MM.1S (cell line): Measurements from ENCODE around the gene KIF25.

ENCODE experiments used
- DNase-seq: peaks from one replicate; pipeline ENCODE4 v3.0.0-alpha.2; 2015
- H2AFZ ChIP-seq: fragments of 300-600 bp; sonication (generic); 2 replicates; pipeline ENCODE4 v1.6.0; 2016; ENCODE audit warnings: antibody characterized with exemption, low read length
- H3F3A ChIP-seq: fragments of 300-600 bp; sonication (generic); 2 replicates; pipeline ENCODE4 v1.6.1; 2016; ENCODE audit warnings: mild to moderate bottlenecking, antibody characterized with exemption, low read length, moderate library complexity, mixed read lengths; ENCODE audit not compliant: insufficient read depth
- H3K27ac ChIP-seq: fragments of 300-600 bp; sonication (generic); 2 replicates; pipeline ENCODE4 v1.5.1; 2016; ENCODE audit warnings: mild to moderate bottlenecking, low read length
- H3K27me3 ChIP-seq: fragments of 300-600 bp; sonication (generic); replicated peaks from 2 replicates; pipeline ENCODE4 v1.6.0; 2016; ENCODE audit warnings: low read length; ENCODE audit not compliant: insufficient read depth
- H3K36me3 ChIP-seq: fragments of 300-600 bp; sonication (generic); replicated peaks from 2 replicates; pipeline ENCODE4 v1.6.1; 2016; ENCODE audit warnings: mild to moderate bottlenecking, low read length, mixed read lengths; ENCODE audit not compliant: insufficient read depth
- H3K4me1 ChIP-seq: fragments of 300-600 bp; sonication (generic); 2 replicates; pipeline ENCODE4 v1.6.1; 2016; ENCODE audit warnings: low read length, mixed read lengths
- H3K4me2 ChIP-seq: fragments of 300-600 bp; sonication (generic); 2 replicates; pipeline ENCODE4 v1.6.0; 2016; ENCODE audit warnings: low read depth, low read length
- H3K4me3 ChIP-seq: fragments of 300-600 bp; sonication (generic); 2 replicates; pipeline ENCODE4 v1.5.1; 2016; ENCODE audit warnings: low read length, mixed read lengths
- H3K79me2 ChIP-seq: fragments of 300-600 bp; sonication (generic); 2 replicates; pipeline ENCODE4 v1.6.1; 2016; ENCODE audit warnings: mixed run types, low read length, mixed read lengths
- H3K9ac ChIP-seq: fragments of 300-600 bp; sonication (generic); 2 replicates; pipeline ENCODE4 v1.6.1; 2016; ENCODE audit warnings: low read length, mixed read lengths
- H3K9me2 ChIP-seq: fragments of 300-600 bp; sonication (generic); replicated peaks from 2 replicates; pipeline ENCODE4 v1.6.1; 2016; ENCODE audit warnings: mild to moderate bottlenecking, low read length, mixed read lengths; ENCODE audit not compliant: insufficient read depth
- H3K9me3 ChIP-seq: fragments of 300-600 bp; sonication (generic); replicated peaks from 2 replicates; pipeline ENCODE4 v1.6.1; 2016; ENCODE audit warnings: mild to moderate bottlenecking, low read length, mixed read lengths; ENCODE audit not compliant: insufficient read depth
- H4K20me1 ChIP-seq: fragments of 300-600 bp; sonication (generic); 2 replicates; pipeline ENCODE4 v1.6.1; 2016; ENCODE audit warnings: mild to moderate bottlenecking, low read length, moderate library complexity, mixed read lengths; ENCODE audit not compliant: insufficient read depth
- CTCF ChIP-seq: fragments of 300-600 bp; sonication (generic); IDR thresholded peaks from 2 replicates; pipeline ENCODE4 v1.5.1; 2016; ENCODE audit warnings: antibody characterized with exemption, low read length, mixed read lengths
- EZH2 ChIP-seq: fragments of 300-600 bp; sonication (generic); optimal IDR thresholded peaks from 2 replicates; pipeline ENCODE3; 2017; ENCODE audit warnings: low read depth, mild to moderate bottlenecking, antibody characterized with exemption, low read length, mixed read lengths
- EZH2phosphoT487 ChIP-seq: fragments of 300-600 bp; sonication (generic); IDR thresholded peaks from 2 replicates; pipeline ENCODE4 v1.6.1; 2018; ENCODE audit warnings: antibody characterized with exemption, low read length

The KIF25 gene

DNA sequence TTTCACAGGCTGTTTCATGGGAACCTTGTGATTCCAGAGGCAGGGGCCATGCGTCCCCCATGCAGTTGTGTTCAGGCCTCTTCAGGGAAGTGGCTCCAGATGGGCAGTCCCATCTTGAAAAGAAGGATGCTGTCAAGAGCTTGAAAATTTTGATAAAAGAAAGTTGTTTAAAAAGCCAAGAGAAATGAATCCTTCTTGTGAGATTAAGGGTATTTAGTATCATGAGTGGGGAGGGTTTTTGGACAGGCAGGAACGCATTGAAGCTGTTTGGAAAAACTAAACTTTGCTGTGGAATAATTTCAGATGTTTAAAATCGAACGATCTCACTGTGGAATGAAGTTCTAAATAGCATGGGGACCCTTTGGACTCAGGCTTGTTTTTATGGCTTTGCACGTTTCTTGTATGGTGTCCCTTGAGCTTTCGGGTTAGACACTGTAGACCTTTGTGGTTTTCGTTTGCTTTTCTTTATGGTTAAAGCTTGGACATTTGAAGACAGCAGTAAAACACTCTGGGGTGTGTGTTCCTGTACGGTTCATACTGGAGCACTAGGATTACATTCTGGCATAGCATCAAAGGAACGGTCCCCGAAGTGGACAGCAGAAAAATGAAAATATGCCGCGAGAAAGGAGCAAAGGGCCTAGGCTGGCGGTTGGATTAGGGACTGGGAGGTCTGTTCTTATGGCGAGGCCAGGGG lies 18.2 kb downstream of the KIF25 start:
- Histone ChIP-seq H4K20me1 (no peaks in the 10 kb centered on the region), H3K36me3 (no peaks in the 10 kb centered on the region), H2AFZ (no peak overlapping the region), H3K4me3 (no peak overlapping the region), H3K79me2 (no peaks in the 10 kb centered on the region), H3K4me2 (no peak overlapping the region), H3K4me1 (no peaks in the 10 kb centered on the region), H3F3A (no peaks in the 10 kb centered on the region), H3K27ac (no peak overlapping the region), H3K9me2 (no peaks in the 10 kb centered on the region), H3K9me3 (no peaks in the 10 kb centered on the region), H3K27me3 (peaks cover 21% of the 10 kb centered on the region; the same call in 1 of the 2 replicates), H3K9ac (no peak overlapping the region)
- DNase-seq = no peak
- no peak for TF ChIP-seq CTCF
- TF ChIP-seq EZH2phosphoT487 = no peak
- no peak for TF ChIP-seq EZH2

DNA sequence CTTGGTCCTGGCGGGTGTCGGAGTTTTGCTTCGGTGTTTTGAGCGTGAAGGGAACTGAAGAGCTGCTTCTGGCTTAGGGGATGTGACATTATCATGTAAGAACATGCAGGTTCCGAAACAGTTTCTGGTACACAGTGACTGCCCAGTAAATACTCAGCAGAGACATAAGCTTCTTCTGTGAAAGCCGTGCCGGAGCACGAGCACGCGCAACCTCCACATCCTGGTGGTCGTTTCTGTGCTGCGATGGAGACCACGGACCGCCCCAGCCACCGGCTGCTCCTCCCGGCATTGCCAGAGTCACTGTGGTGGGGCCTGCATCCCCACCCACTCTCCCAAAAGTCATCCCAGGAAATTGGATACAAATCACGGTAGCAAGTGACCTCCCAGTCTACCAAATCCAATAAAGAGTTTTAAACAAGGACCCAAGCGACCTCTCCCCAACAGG lies 18.7 kb downstream of the KIF25 start:
- Histone ChIP-seq H3K27me3 (peaks cover 22% of the 10 kb centered on the region; the same call in 1 of the 2 replicates), H3K79me2 (no peaks in the 10 kb centered on the region)

DNA sequence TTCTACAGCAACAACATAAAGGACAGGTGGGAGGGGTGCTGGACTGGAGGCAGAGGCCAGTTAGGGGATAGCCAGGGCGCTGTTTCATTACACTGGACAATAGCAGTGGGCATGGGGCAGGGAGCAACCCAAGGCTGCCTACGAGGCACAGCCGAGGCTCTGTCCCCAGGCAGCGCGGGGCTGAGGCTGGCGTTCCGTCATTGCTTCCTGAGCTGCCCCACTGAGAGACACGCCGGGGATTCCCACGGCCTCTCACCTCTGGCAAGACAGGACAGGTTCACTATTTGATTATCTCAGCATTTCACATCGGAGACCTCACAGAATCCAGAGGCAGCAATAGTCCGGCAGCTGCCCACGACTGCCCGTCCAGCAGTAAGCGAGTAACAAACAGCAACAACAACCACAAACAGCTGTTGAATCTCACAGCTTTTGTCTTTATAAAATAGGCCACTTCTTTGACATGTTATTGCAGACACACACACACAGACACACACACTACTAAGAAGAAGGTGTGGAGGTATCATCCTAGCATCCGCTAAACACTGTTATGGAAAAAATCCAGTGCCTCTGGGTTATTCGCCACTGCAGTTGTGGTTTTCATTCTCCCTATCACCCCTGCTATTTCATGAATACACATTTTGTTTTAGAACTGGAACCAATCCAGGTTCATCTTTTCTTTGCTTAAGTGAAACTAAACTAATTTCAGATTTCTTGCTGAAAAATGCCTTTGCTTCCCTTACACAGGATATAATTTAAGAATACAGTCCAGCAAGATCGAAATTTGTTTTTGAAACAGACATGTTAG lies 19.5 kb downstream of the KIF25 start:
- Histone ChIP-seq H3K9me3 (no peaks in the 10 kb centered on the region), H3K27me3 (peaks cover 22% of the 10 kb centered on the region; the same call in 1 of the 2 replicates), H3K4me2 (no peak overlapping the region), H3K4me3 (no peak overlapping the region), H3K9ac (no peak overlapping the region), H4K20me1 (no peaks in the 10 kb centered on the region), H3K36me3 (no peaks in the 10 kb centered on the region), H3K79me2 (no peaks in the 10 kb centered on the region), H3K4me1 (no peaks in the 10 kb centered on the region), H3K9me2 (no peaks in the 10 kb centered on the region), H3F3A (no peaks in the 10 kb centered on the region), H3K27ac (no peak overlapping the region), H2AFZ (no peak overlapping the region)
- no peak for DNase-seq
- no peak for TF ChIP-seq CTCF
- TF ChIP-seq EZH2 = no peak
- TF ChIP-seq EZH2phosphoT487 = no peak

More for the DNA sequence above, 18.7 kb downstream of the KIF25 start:
- Histone ChIP-seq H4K20me1 (no peaks in the 10 kb centered on the region), H3F3A (no peaks in the 10 kb centered on the region), H3K9me3 (no peaks in the 10 kb centered on the region), H3K9ac (no peak overlapping the region), H3K36me3 (no peaks in the 10 kb centered on the region), H2AFZ (no peak overlapping the region), H3K9me2 (no peaks in the 10 kb centered on the region), H3K27ac (no peak overlapping the region), H3K4me3 (no peak overlapping the region), H3K4me2 (no peak overlapping the region), H3K4me1 (no peaks in the 10 kb centered on the region)
- TF ChIP-seq EZH2phosphoT487 = no peak
- no peak for TF ChIP-seq CTCF
- no peak for TF ChIP-seq EZH2
- no peak for DNase-seq
